A549 treated with GW870086 at 1 μM for 4 hours (cell line): ENCODE measurements around the gene GDPGP1. TPM values are rescaled to one million over a fixed set of nuclear protein-coding genes. Genes with fewer than 3 reads are reported as not detected.

Source experiments
- total RNA-seq: library from RNA; stranded (reverse); fragments of 200-300 nt; extraction: Qiagen RNA extraction; gene quantifications from 5 replicates; pipeline ENCODE4 v1.2.3, GENCODE V29; 2022; ENCODE audit warnings: low read depth

The GDPGP1 gene, protein sequence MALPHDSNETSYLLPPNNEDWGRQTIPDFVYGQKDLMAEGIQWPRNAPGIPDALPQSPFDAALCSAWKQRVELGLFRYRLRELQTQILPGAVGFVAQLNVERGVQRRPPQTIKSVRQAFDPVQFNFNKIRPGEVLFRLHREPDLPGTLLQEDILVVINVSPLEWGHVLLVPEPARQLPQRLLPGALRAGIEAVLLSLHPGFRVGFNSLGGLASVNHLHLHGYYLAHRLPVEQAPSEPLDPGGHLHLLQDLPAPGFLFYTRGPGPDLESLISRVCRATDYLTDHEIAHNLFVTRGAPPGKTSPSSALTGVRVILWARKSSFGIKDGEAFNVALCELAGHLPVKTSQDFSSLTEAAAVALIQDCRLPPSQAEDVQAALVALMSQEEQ
- 3.7 to 6.0 TPM (median 4.9 TPM) in 5 replicates for total RNA-seq

DNA sequence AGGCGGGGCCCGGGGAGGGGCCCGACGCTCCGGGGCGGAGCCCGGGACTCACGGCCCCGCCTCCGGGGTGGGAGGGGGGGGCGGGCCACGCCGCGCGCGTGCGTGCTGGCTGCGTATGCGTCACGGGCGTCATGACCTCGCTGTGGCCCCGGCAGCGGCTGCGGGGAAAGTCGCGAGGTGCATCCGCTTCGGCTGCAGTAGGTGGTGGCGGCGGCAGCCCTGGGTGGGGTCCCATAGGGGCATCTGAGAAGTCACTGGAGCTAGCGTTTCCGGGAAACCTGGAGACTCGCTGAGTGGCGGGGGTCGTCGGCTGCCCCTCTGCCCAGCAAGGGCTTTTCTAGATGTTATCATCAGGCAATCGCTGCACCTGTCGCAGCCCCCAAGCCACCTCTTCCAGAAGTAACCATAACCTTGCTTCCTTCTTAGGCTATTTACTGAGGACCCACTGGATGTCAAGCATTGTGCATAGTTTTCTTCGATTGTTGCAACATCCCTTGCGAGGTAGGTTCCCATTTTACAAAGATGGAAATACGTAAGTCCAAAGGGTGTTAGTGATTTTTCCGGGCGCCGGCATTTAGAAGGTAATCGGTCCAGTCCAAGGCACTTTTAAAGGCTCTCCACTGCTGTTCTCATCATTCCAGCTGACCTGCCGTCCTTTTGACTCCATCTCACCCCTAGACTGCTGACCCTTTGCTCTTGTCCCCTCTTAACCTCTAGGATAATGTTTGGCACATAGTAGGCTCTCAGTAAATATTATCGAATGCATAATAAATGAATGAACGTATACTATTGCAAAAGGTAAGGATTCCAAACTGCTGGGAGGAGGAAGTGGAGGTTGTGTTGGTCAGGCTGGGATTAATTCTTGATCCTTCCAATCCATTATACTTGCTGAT lies at the start of gene GDPGP1:
TSS of gene GDPGP1 (plus strand) at position 114 of the 893 bp plus-strand sequence. CDS start 6,700 bp downstream, outside the sequence.

DNA sequence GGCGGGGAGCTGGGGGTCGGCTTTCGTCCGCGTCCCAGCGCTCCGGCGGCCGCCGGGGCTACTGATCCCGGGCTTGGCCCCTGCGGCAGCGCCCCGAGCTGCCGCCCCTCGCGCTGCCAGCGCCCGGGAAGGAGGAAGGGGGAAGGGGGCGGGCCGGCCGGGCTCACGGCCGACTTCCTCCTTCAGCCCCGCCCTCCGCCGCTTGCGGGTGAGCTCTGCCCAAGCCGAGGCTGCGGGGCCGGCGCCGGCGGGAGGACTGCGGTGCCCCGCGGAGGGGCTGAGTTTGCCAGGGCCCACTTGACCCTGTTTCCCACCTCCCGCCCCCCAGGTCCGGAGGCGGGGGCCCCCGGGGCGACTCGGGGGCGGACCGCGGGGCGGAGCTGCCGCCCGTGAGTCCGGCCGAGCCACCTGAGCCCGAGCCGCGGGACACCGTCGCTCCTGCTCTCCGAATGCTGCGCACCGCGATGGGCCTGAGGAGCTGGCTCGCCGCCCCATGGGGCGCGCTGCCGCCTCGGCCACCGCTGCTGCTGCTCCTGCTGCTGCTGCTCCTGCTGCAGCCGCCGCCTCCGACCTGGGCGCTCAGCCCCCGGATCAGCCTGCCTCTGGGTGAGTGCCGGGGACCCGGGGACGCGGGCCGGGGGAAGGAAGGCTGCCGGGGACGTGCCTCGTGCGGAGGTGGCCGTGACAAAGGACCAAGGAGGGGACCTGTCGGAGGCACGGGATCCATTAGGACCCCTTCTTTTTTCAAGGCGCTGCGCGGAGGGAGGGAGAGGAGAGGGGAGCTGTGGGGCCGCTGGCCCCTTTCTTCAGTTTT lies 32.7 kb upstream of the GDPGP1 start, which contains the start of gene SEMA4B:
TSS of gene SEMA4B (plus strand) at position 201 of the 814 bp plus-strand sequence. CDS start at position 450, 249 bp downstream.

GRCh38 chr15:90233387-90234095 lies 468 bp upstream of the GDPGP1 start, which contains the start of gene CIB1:
Gene CIB1, minus strand, starts transcription at chr15:90233941. Its CDS starts 56 bp downstream, at chr15:90233885.

GRCh38 chr15:90249203-90249863 lies 15.3 kb downstream of the GDPGP1 start, which contains the start of gene TTLL13:
Gene TTLL13, plus strand, starts transcription at chr15:90249556. Its CDS starts 1,075 bp downstream, at chr15:90250631.

DNA sequence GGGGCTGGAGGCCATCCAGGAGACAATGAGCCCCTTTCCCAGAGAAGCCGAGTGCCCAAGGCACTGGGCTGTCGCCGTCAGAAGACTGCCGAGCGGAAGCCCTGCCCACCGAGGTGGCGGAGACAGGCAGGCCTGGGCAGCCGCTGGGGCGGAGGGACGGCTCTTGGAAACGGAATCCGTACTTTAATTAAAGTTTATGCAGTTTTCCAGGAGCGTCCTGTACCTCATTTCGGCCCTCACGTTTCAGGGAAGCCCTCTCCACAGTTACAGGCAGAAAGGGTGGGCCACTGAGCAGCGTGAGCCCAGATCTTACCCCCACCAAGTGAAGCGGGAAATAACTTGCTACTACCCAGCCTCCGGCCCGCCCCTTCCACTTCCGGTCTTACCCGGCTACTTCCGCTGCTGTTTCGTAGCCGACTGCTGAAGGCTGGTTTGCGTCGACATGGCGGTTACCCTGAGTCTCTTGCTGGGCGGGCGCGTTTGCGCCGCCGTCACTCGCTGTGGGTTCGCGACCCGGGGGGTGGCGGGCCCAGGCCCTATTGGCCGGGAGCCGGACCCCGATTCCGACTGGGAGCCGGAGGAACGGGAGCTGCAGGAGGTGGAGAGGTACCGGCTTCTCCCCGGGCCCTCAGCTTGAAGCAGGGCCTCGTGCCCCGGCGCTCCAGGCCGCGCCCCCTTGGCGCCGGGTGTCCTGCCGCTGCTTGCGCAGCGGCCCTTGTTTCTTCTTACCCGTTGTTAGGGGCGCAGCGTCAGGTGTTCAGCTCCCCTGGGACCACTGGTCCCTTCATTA lies 31.5 kb downstream of the GDPGP1 start, which contains the start of gene NGRN:
TSS of gene NGRN (plus strand) at position 402 of the 790 bp plus-strand sequence. CDS start at position 443, 41 bp downstream.

Other genes starting within 250 kb of the GDPGP1 start
- gene ZNF710, start 232.9 kb upstream of the GDPGP1 start, total RNA-seq: 11.5 to 15.5 TPM (median 14.3 TPM) in 5 replicates
- gene IDH2, start 131.7 kb upstream of the GDPGP1 start, total RNA-seq: 38.6 to 45.8 TPM (median 43.8 TPM) in 5 replicates
- gene SEMA4B, start 32.9 kb upstream of the GDPGP1 start, total RNA-seq: 66.5 to 111 TPM (median 100 TPM) in 5 replicates
- gene CIB1, start 268 bp upstream of the GDPGP1 start, total RNA-seq: 187 to 226 TPM (median 220 TPM) in 5 replicates
- gene TTLL13, start 15.3 kb downstream of the GDPGP1 start, total RNA-seq: 0.17 to 0.51 TPM (median 0.24 TPM) in 4 of 5 replicates, not detected in the other
- 98.3 to 117 TPM (median 111 TPM) in 5 replicates for gene NGRN, start 31.5 kb downstream of the GDPGP1 start, total RNA-seq
- 0.58 to 1.5 TPM (median 1.2 TPM) in 5 replicates for gene ZNF774, start 118.1 kb downstream of the GDPGP1 start, total RNA-seq
- gene IQGAP1, start 154.0 kb downstream of the GDPGP1 start, total RNA-seq: 134 to 200 TPM (median 158 TPM) in 5 replicates